Measurements from ENCODE around the gene UBE2R2. TPM values are rescaled to one million over a fixed set of nuclear protein-coding genes. Genes with fewer than 3 reads are reported as not detected.
"Not testable (repeated sequence)": the region's sequence is repeated elsewhere in the genome, so short reads cannot be mapped to it uniquely, and the experiment has no call there.

Gene UBE2R2
- polyA plus RNA-seq, 3 donors: 30.5 to 50.1 (median 37.2) TPM

GRCh38 chr9:33804196-33804595, 12.8 kb upstream of the UBE2R2 start:
- H2AFZ ChIP-seq (ENCODE audit: insufficient read depth, low read depth, low read length, poor library complexity, severe bottlenecking); H3K4me3 Mint-ChIP-seq; H3K4me1 ChIP-seq (ENCODE audit: control insufficient read depth in 1 of 2, insufficient read depth in 2 of 2, low read length in 2 of 2); H3K36me3 ChIP-seq (replicated peaks in 1 of 2; ENCODE audit: control insufficient read depth in 1 of 2, insufficient read depth in 2 of 2, low read length in 2 of 2); H3K27ac Mint-ChIP-seq; intact Hi-C loops (cut with micrococcal nuclease); H3K27me3 Mint-ChIP-seq (ENCODE audit: low read depth in 3 of 3); H3K4me1 Mint-ChIP-seq; H3K79me2 ChIP-seq (ENCODE audit: insufficient read depth, low read length); H3K9me3 ChIP-seq (replicated peaks in 1 of 2; ENCODE audit: control insufficient read depth in 1 of 2, insufficient read depth in 1 of 2, low read length in 2 of 2); H3K27ac ChIP-seq (ENCODE audit: low read depth in 1 of 2, low read length in 2 of 2); H4K20me1 ChIP-seq (ENCODE audit: insufficient read depth, low read length); H3K27me3 ChIP-seq (ENCODE audit: control insufficient read depth in 2 of 2, insufficient read depth in 2 of 2, low read length in 2 of 2); H3K9me3 Mint-ChIP-seq; H3K4me2 ChIP-seq (replicated peaks; ENCODE audit: extremely low read depth, low read length, poor library complexity, severe bottlenecking); DNase-seq; H3K9ac ChIP-seq (ENCODE audit: insufficient read depth, low read length, poor library complexity, severe bottlenecking); H3K4me3 ChIP-seq (replicated peaks in 1 of 3; ENCODE audit: low read depth in 2 of 3, low read length in 3 of 3); H3K36me3 Mint-ChIP-seq: not testable (repeated sequence)
- WGBS (ENCODE audit: insufficient coverage): 92% methylated on average over 2 of the region's 3 CpGs

DNA sequence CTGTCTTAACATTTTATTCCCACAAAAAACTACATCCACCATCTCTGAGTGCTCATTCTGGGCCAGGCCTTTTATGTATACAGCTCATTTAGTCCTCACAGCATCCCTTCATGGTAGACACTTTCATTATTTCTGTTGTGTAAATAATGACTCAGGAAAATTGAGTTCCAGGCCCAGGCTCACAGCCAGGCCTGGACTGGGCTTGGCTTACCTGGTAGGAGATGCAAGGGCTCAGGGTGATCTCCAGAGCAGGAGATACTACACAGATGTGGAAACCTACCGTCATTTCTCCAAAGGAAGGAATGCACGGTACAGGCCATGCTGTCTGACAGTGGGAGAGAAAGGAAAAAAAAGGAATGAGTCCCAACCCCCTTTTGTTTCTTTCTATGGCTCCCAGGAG, 9.8 kb upstream of the UBE2R2 start:
- H3K9me3 Mint-ChIP-seq; H3K27me3 ChIP-seq (ENCODE audit: control insufficient read depth in 2 of 2, insufficient read depth in 2 of 2, low read length in 2 of 2); H3K27ac Mint-ChIP-seq; H3K36me3 ChIP-seq (replicated peaks in 1 of 2; ENCODE audit: control insufficient read depth in 1 of 2, insufficient read depth in 2 of 2, low read length in 2 of 2); H3K27ac ChIP-seq (ENCODE audit: low read depth in 1 of 2, low read length in 2 of 2); H3K79me2 ChIP-seq (ENCODE audit: insufficient read depth, low read length); DNase-seq; H3K4me3 Mint-ChIP-seq; H3K9me3 ChIP-seq (replicated peaks in 1 of 2; ENCODE audit: control insufficient read depth in 1 of 2, insufficient read depth in 1 of 2, low read length in 2 of 2); H3K36me3 Mint-ChIP-seq; H3K4me2 ChIP-seq (replicated peaks; ENCODE audit: extremely low read depth, low read length, poor library complexity, severe bottlenecking); H2AFZ ChIP-seq (ENCODE audit: insufficient read depth, low read depth, low read length, poor library complexity, severe bottlenecking); H3K4me1 Mint-ChIP-seq; intact Hi-C loops (cut with micrococcal nuclease); H3K4me3 ChIP-seq (replicated peaks in 1 of 3; ENCODE audit: low read depth in 2 of 3, low read length in 3 of 3); H3K27me3 Mint-ChIP-seq (ENCODE audit: low read depth in 3 of 3); H3K4me1 ChIP-seq (ENCODE audit: control insufficient read depth in 1 of 2, insufficient read depth in 2 of 2, low read length in 2 of 2); H4K20me1 ChIP-seq (ENCODE audit: insufficient read depth, low read length); H3K9ac ChIP-seq (ENCODE audit: insufficient read depth, low read length, poor library complexity, severe bottlenecking): not testable (repeated sequence)
- 100% methylated on average over 1 of the region's 2 CpGs for WGBS (ENCODE audit: insufficient coverage)

GRCh38 chr9:33808979-33809322, 8.0 kb upstream of the UBE2R2 start:
- H3K4me3 Mint-ChIP-seq; H3K27me3 Mint-ChIP-seq (ENCODE audit: low read depth in 3 of 3); DNase-seq; H4K20me1 ChIP-seq (ENCODE audit: insufficient read depth, low read length); H3K4me2 ChIP-seq (replicated peaks; ENCODE audit: extremely low read depth, low read length, poor library complexity, severe bottlenecking); H3K27me3 ChIP-seq (ENCODE audit: control insufficient read depth in 2 of 2, insufficient read depth in 2 of 2, low read length in 2 of 2); H3K4me3 ChIP-seq (replicated peaks in 1 of 3; ENCODE audit: low read depth in 2 of 3, low read length in 3 of 3); H2AFZ ChIP-seq (ENCODE audit: insufficient read depth, low read depth, low read length, poor library complexity, severe bottlenecking); H3K36me3 ChIP-seq (replicated peaks in 1 of 2; ENCODE audit: control insufficient read depth in 1 of 2, insufficient read depth in 2 of 2, low read length in 2 of 2); H3K9me3 Mint-ChIP-seq; H3K27ac ChIP-seq (ENCODE audit: low read depth in 1 of 2, low read length in 2 of 2); H3K27ac Mint-ChIP-seq; H3K4me1 ChIP-seq (ENCODE audit: control insufficient read depth in 1 of 2, insufficient read depth in 2 of 2, low read length in 2 of 2); H3K9ac ChIP-seq (ENCODE audit: insufficient read depth, low read length, poor library complexity, severe bottlenecking); H3K9me3 ChIP-seq (replicated peaks in 1 of 2; ENCODE audit: control insufficient read depth in 1 of 2, insufficient read depth in 1 of 2, low read length in 2 of 2); H3K79me2 ChIP-seq (ENCODE audit: insufficient read depth, low read length); H3K36me3 Mint-ChIP-seq; intact Hi-C loops (cut with micrococcal nuclease); H3K4me1 Mint-ChIP-seq: not testable (repeated sequence)
- 100% methylated on average over 1 of the region's 1 CpG for WGBS (ENCODE audit: insufficient coverage)

Measured in CD14-positive monocyte (primary cell).